Retinal pigment epithelial cell (primary cell): Measurements from ENCODE around the gene SLC6A17.

Source experiments
- DNase-seq: peaks from one replicate; pipeline ENCODE4 v3.0.0-alpha.2; 2010; ENCODE audit warnings: low read depth
- H3K4me3 ChIP-seq: 2 replicates; pipeline ENCODE4 v1.5.1; 2011; ENCODE audit warnings: mild to moderate bottlenecking, low read length, control low read depth, moderate library complexity
- TF ChIP-seq, protein P1 (sequence below): conservative IDR thresholded peaks from 2 replicates; pipeline ENCODE4 v1.5.1; 2011; ENCODE audit warnings: low read depth, low read length, control low read depth, inconsistent platforms

SLC6A17 gene

DNA sequence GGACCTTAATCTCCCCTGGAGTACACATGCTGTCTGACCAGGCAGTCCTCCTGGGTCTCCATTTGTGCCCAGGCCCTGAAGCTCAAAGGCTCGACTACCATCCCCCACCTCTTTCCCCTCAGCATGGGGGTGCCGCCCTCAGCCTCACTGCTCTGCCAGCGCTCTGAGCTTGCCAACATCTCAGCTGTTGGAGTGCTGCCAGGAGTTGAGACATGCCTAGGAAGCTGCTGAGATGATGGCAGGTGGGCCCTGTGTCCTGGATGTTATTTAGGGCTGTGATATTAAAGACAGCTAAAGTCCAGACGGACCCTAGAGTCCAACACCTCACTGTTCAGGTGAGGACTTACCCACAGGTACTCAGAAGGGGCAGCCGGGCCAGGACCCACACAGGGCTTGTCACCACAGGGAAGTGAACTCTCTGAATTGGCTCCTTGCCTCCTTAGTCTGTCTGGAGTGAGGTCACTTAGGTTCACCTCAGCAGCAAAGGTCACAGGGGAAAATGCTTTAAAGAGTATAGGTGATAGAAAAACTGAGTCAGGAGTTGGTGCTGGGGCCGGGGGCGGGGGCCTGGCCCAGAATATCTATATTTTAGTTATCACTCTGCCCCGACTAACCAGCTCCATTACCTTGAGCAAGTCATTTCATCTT lies 40.1 kb downstream of the SLC6A17 start:
- TF ChIP-seq, protein P1, sequence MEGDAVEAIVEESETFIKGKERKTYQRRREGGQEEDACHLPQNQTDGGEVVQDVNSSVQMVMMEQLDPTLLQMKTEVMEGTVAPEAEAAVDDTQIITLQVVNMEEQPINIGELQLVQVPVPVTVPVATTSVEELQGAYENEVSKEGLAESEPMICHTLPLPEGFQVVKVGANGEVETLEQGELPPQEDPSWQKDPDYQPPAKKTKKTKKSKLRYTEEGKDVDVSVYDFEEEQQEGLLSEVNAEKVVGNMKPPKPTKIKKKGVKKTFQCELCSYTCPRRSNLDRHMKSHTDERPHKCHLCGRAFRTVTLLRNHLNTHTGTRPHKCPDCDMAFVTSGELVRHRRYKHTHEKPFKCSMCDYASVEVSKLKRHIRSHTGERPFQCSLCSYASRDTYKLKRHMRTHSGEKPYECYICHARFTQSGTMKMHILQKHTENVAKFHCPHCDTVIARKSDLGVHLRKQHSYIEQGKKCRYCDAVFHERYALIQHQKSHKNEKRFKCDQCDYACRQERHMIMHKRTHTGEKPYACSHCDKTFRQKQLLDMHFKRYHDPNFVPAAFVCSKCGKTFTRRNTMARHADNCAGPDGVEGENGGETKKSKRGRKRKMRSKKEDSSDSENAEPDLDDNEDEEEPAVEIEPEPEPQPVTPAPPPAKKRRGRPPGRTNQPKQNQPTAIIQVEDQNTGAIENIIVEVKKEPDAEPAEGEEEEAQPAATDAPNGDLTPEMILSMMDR, result no peak
- no peak for DNase-seq
- H3K4me3 ChIP-seq, result no peak overlapping the region

DNA sequence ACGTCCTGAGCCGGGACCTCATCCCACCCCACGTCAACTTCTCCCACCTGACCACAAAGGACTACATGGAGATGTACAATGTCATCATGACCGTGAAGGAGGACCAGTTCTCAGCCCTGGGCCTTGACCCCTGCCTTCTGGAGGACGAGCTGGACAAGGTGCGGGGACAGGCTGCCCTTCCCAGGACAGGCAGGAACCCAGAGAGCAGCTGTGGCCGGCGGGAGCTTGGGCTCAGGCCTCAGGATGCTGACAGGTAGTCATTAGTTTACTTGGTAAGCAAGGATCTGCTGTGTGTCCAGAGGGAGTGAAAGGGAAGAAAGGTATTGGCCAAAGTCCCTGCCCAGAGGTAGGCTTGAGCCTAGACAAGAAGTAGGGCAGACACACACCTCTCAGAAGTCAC lies 42.2 kb downstream of the SLC6A17 start:
- DNase-seq, result no peak
- H3K4me3 ChIP-seq, result no peak overlapping the region
- TF ChIP-seq, protein P1, result no peak

DNA sequence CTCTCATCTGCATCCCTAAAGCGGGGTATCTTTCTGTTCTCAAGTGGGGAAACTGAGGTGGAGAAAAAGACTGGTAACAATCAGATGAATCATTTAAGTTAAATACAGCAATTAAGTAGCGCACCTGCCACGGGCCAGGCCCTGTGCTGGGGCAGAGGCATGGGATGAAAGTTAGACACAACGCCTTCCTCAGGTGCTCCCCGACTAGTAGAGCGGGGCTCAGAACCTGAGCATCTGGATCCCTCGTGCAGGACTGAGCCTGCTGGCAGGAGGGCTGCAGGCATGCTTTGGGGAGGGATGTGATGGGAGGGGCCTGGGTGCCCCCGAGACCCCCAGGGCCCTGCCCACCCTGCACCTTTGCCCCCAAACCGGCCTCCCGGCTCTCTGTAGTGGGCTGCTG lies 44.9 kb downstream of the SLC6A17 start:
- no peak overlapping the region for H3K4me3 ChIP-seq
- TF ChIP-seq, protein P1, result no peak
- DNase-seq, result no peak

DNA sequence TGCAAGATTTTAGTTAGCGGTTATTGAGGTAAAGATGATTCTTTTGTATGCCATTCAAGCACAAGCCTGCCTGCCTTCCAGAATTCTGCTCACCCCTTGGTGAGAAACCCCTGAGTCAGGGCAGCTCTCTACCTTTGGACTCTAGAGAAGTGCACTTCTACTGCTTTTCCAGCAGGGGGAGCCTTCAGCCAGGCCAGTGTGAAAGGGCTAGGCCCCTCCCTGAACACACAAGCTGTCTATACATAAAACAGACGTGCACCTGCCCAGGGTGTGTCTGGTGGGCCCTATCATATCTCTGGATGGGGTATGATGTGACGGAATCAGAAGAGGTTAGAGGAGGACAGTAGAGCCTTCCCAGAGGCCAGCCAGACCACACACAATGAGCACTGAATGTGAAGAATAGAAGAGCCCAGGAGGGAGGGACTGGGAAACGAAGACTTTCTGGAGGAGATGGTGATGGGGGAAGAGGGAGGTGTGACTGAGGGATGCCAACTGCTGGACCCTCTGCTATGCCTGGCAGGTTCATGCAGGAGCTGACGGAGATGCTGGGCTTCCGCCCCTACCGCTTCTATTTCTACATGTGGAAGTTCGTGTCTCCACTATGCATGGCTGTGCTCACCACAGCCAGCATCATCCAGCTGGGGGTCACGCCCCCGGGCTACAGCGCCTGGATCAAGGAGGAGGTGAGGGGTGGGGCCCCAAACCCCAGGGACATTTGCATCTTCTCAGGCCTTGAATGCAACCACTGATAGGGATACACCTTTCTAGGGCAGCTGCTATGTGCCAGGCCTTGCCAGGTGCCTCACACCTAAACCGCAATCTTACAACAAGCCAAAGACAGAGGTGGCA lies 46.8 kb downstream of the SLC6A17 start:
- DNase-seq, result no peak
- TF ChIP-seq, protein P1, result peak; percentile 99
- H3K4me3 ChIP-seq, result no peak overlapping the region

DNA sequence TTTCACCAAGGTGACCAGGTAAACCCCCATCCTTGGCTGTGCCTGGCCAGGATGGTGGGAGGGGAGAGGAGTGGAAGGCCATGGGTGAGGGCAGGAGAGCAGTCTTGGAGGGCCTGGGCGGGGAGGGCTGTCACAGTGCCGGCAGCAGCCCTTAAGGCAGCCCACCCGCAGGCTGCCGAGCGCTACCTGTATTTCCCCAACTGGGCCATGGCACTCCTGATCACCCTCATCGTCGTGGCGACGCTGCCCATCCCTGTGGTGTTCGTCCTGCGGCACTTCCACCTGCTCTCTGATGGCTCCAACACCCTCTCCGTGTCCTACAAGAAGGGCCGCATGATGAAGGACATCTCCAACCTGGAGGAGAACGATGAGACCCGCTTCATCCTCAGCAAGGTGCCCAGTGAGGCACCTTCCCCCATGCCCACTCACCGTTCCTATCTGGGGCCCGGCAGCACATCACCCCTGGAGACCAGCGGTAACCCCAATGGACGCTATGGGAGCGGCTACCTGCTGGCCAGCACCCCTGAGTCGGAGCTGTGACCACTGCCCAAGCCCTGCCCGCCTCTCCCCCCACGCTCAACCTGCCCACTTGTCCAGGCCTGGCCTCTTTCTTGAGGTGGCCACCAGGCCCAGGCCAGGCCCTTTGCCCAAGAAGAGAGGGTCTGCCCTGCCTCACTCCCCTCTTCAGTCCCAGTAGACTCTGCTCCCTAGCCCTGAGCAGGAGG lies 47.8 kb downstream of the SLC6A17 start:
- TF ChIP-seq, protein P1, result no peak
- H3K4me3 ChIP-seq, result no peak overlapping the region
- DNase-seq, result no peak

DNA sequence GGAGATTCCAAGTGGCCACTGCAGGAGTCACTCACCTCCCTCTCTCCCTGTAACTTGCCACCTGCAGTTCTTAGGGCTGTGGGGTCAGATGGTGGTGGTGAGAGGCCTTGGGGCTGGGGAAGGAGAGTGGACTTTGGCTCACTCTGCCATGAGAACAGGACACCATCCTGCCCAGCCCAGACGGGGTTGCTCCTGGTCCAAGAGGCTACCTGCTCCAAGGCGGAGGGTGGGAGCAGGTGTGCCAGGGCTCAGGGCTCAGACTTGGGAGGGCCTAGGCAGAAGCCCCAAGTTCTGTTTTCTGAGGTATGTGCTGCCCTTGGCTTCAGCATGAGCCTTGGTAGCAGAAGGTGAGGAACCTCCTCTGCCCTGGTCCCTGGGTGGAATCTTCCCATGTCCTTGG lies 48.5 kb downstream of the SLC6A17 start:
- H3K4me3 ChIP-seq, result no peak overlapping the region
- TF ChIP-seq, protein P1, result no peak
- no peak for DNase-seq
